Stimulated activated effector memory CD8-positive, alpha-beta T cell treated with anti-CD3 and anti-CD28 coated beads, Interleukin-12 subunit alpha, Interleukin-12 subunit beta, amount 100 ng/mL, for 72 hours (primary cell): ENCODE results near the gene TSPOAP1.

Experiments used
- ATAC-seq: fragments of 150-1000 bp; cut with Tn5 transposase; 2 replicates; pipeline ENCODE4 v1.10.0; 2021
- DNase-seq, 2 donors: peaks; one replicate each; pipeline ENCODE4 v3.0.0; 2021 to 2022; ENCODE audit warnings: low spot score in 2 of 2
- H3K27ac Mint-ChIP-seq: one replicate; pipeline ENCODE4 v1.8.0; 2022; ENCODE audit warnings: mild to moderate bottlenecking, mixed read lengths
- H3K36me3 Mint-ChIP-seq: one replicate; pipeline ENCODE4 v1.8.0; 2022; ENCODE audit warnings: mild to moderate bottlenecking, mixed read lengths
- H3K4me1 Mint-ChIP-seq: one replicate; pipeline ENCODE4 v1.8.0; 2022; ENCODE audit warnings: mixed read lengths
- H3K4me3 Mint-ChIP-seq: one replicate; pipeline ENCODE4 v1.8.0; 2022; ENCODE audit warnings: mild to moderate bottlenecking, mixed read lengths
- H3K9me3 Mint-ChIP-seq: one replicate; pipeline ENCODE4 v1.8.0; 2022; ENCODE audit warnings: mixed read lengths

The TSPOAP1 gene

GRCh38 chr17:58320570-58321323 lies 7.8 kb downstream of the TSPOAP1 start:
- DNase-seq (no peak), ATAC-seq (no peak)
- Mint-ChIP-seq H3K27ac (peak overlapping the region; percentile 87), H3K4me1 (peaks cover 61% of the 10 kb centered on the region), H3K9me3 (no peaks in the 10 kb centered on the region), H3K4me3 (no peak overlapping the region), H3K36me3 (peaks cover 82% of the 10 kb centered on the region)

DNA sequence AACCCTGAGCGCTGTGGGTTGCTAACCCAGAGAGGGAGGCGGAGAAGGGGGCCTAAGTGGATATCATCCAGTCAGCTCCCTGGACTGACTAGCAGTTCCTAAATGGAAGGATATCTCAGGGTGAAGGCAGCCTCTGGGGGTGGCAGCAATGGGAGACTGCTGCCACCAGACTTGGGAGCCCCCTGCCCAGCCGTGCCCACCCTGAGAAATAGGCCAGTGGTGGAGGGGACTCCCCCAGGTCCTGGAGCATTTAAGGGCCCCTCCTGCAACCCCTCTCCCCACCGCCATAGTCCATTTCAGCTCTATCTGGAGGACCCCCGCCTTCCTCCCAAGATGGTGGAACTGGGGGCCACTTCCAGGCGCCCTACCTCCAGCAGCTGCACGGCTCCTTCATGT lies 8.4 kb downstream of the TSPOAP1 start:
- no peak for ATAC-seq
- peaks cover 82% of the 10 kb centered on the region for H3K36me3 Mint-ChIP-seq

DNA sequence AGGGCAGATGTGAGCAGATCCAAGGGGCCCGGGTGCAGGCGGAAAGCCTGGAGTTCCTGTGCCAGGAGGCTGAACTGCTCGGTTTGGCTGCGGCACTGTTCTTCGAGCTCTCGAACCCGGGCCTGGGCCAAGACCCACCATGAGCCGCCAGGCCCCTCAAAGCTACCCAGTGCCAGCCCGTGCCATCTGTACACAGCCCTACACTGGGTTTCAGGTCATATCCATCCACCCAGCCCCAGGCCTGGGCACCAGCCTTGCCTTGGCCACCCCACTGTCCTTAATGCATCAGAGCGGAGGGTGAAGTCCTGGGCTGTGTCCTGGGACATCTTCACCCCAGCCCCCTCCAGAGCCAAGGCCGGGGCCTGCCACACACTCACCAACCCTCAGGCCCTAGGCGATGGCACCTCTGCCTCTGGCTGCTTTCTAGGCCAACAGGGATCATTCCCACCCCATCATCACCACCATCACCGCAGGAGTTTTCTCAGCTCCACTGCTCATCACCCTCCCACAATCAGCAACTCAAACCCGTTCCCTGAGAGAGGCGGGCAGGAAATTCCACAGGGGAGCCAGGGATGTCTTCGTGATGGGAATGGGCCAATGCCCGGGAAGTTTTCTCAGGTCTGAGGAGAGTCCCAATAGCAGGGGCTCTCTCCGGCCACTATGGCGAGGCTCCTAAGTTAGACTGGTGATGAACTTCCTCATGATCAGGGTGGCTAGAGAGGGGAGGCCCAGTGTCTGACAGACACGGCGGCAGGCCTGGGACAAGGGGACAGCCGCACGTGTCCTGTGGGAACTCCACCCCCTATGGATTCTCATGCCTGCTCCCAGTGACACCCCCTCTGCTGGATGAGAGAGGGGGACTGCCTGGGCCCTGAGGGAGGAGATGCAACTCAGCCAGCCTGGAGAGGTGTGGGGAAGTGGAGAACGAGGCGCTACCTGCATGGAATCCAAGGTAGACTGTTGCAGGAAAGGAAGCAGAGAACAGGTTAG lies 9.1 kb downstream of the TSPOAP1 start:
- Mint-ChIP-seq H3K4me3 (no peak overlapping the region), H3K4me1 (peaks cover 53% of the 10 kb centered on the region), H3K36me3 (peaks cover 82% of the 10 kb centered on the region), H3K27ac (peak overlapping the region; percentile 87), H3K9me3 (no peaks in the 10 kb centered on the region)
- DNase-seq = no peak
- ATAC-seq = no peak

More for the DNA sequence above, 8.4 kb downstream of the TSPOAP1 start:
- Mint-ChIP-seq H3K4me3 (no peak overlapping the region), H3K9me3 (no peaks in the 10 kb centered on the region), H3K27ac (peak overlapping the region; percentile 87), H3K4me1 (peaks cover 55% of the 10 kb centered on the region)
- no peak for DNase-seq

DNA sequence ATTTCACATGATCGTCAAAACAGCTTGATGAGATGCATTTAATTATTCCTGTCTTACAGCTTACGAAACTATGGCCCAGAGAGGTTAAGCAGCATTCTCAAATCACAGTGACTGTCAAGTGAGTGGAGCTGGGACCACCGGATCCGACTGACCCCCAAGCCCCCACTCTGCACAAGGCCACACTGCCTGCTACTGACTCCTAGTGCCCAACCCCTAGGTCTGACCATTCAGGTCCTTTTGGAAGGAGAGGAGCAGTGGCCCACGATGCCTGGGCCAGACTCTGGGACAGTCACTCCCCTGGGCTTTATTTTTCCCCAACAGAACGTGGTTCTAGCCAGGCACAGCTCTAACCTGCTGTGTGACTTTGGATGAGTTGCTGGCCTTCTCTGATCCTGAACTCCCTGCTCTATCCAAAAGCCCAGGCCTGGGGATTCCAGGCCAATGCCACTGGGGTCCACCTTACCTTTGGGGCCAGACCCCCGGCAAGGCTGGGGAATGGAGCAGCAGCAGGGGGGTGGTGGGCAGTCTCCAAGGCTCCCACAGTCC lies 9.9 kb downstream of the TSPOAP1 start:
- peaks cover 50% of the 10 kb centered on the region for H3K4me1 Mint-ChIP-seq
- no peaks in the 10 kb centered on the region for H3K9me3 Mint-ChIP-seq
- ATAC-seq (no peak), DNase-seq (no peak)
- H3K36me3 Mint-ChIP-seq = peaks cover 84% of the 10 kb centered on the region
- H3K4me3 Mint-ChIP-seq = no peak overlapping the region
- peak overlapping the region; percentile 87 for H3K27ac Mint-ChIP-seq

- peaks cover 81% of the 10 kb centered on the region for H3K36me3 Mint-ChIP-seq
- no peak for ATAC-seq
- DNase-seq = no peak
- peaks cover 44% of the 10 kb centered on the region for H3K4me1 Mint-ChIP-seq
- H3K27ac Mint-ChIP-seq = peak overlapping the region; percentile 87
- H3K9me3 Mint-ChIP-seq = no peaks in the 10 kb centered on the region
- peak overlapping the region; percentile 35 for H3K4me3 Mint-ChIP-seq
Measured at GRCh38 chr17:58318065-58318481, 10.5 kb downstream of the TSPOAP1 start.

DNA sequence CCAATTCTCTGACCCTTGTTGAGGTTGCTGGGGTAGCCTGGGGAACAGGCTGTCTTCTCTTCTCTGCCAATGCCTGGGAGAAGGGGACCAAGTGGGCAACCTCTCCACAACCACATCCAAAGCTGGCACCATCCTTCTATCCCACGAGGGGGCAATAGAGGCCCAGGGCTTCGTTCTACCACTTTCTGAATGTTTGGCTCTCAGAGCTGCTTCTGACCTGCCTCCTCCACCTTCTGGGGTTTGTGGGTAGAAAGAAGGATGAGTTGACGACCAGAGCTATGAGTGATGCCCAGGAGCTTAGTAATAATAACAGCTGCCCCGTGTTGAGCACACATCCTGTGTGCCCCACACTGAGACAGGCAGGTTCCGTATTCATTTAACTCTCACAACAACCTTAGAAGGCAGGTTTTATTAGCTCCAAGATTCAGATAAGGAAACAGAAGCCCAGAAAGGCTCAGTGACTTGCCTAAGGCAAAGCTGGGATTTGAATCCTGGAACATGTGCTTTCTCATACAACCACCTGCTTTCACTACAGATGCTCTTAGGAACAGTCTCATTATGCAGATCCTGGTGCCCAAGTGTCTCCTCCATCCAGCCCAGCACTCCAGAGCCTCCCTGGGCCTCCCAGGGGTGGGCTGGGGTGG lies 11.1 kb downstream of the TSPOAP1 start:
- peak overlapping the region; percentile 87 for H3K27ac Mint-ChIP-seq
- ATAC-seq (peak; percentile 99), DNase-seq (peak; percentile 64 to 84)
- H3K36me3 Mint-ChIP-seq = peaks cover 75% of the 10 kb centered on the region
- H3K9me3 Mint-ChIP-seq = no peaks in the 10 kb centered on the region
- peaks cover 41% of the 10 kb centered on the region for H3K4me1 Mint-ChIP-seq
- peak overlapping the region; percentile 35 for H3K4me3 Mint-ChIP-seq

GRCh38 chr17:58316260-58316960 lies 12.2 kb downstream of the TSPOAP1 start:
- ATAC-seq (no peak), DNase-seq (peak; percentile 1 to 45)
- H3K4me3 Mint-ChIP-seq = no peak overlapping the region
- H3K4me1 Mint-ChIP-seq = peaks cover 29% of the 10 kb centered on the region
- peak overlapping the region; percentile 87 for H3K27ac Mint-ChIP-seq
- no peaks in the 10 kb centered on the region for H3K9me3 Mint-ChIP-seq
- H3K36me3 Mint-ChIP-seq = peaks cover 64% of the 10 kb centered on the region

DNA sequence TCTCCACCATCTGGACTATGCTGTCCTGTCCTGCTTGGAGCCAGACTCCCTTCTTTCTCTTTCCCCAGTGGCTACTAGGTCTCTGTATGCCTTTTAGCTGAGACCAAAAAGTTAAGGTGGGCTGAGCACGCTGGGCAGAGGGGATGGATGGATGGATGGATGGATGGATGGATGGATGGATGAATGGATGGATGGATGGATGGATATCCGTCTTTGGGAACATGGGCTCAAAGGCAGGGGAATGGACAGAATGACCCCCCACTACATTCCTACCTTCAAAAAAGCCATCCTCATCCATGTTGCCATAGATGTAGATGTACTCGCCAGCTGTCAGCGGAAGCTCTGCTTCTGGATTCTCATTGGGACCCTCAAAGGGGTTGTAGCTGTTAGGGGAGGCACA lies 12.8 kb downstream of the TSPOAP1 start:
- Mint-ChIP-seq H3K27ac (peak overlapping the region; percentile 87), H3K36me3 (peaks cover 57% of the 10 kb centered on the region), H3K4me3 (no peak overlapping the region), H3K9me3 (no peaks in the 10 kb centered on the region), H3K4me1 (peaks cover 28% of the 10 kb centered on the region)
- DNase-seq (no peak), ATAC-seq (no peak)

DNA sequence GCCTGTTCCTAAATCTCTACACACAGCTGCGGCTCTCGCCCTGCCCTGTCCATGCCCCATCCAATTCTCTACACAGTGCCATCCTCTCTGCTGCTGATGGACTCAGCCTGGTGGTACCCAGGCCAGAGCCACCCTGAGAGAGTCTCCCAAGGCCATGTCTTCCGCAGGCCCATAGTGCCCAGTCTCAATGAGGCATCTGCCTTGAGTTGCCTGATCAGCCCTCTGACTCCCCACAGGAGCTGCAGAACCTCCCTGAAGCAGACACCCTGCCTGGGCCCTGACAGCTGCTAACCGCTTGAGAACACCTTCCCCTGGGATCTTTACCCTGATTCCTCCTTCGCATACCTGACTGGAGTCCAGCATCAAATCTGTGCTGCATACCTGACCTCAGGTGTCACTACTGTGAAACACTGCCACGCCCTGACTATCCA lies 13.3 kb downstream of the TSPOAP1 start:
- peak in 1 of 2 donors; percentile 45 for DNase-seq

DNA sequence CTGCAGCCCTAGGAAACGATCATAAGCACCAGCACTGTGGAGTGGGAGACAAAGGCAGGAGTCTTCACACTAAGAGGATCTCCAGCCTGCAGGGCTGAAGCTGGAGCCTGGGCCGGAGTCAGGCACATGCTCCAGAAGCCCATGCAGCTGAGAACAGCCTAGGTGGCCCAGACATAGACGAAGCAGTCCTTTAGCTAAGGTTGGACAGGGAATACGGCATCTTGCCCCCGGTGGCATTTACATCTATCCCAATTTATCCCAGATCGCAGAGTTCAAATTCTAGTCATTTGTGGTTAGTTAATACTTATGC lies 13.9 kb downstream of the TSPOAP1 start:
- Mint-ChIP-seq H3K9me3 (no peaks in the 10 kb centered on the region), H3K4me3 (no peak overlapping the region), H3K36me3 (peaks cover 54% of the 10 kb centered on the region), H3K27ac (peak overlapping the region; percentile 87), H3K4me1 (peaks cover 24% of the 10 kb centered on the region)
- ATAC-seq (no peak), DNase-seq (no peak)

More for the DNA sequence above, 13.3 kb downstream of the TSPOAP1 start:
- H3K4me1 Mint-ChIP-seq = peaks cover 28% of the 10 kb centered on the region
- peaks cover 56% of the 10 kb centered on the region for H3K36me3 Mint-ChIP-seq
- H3K4me3 Mint-ChIP-seq = no peak overlapping the region
- peak overlapping the region; percentile 87 for H3K27ac Mint-ChIP-seq
- no peaks in the 10 kb centered on the region for H3K9me3 Mint-ChIP-seq
- no peak for ATAC-seq

DNA sequence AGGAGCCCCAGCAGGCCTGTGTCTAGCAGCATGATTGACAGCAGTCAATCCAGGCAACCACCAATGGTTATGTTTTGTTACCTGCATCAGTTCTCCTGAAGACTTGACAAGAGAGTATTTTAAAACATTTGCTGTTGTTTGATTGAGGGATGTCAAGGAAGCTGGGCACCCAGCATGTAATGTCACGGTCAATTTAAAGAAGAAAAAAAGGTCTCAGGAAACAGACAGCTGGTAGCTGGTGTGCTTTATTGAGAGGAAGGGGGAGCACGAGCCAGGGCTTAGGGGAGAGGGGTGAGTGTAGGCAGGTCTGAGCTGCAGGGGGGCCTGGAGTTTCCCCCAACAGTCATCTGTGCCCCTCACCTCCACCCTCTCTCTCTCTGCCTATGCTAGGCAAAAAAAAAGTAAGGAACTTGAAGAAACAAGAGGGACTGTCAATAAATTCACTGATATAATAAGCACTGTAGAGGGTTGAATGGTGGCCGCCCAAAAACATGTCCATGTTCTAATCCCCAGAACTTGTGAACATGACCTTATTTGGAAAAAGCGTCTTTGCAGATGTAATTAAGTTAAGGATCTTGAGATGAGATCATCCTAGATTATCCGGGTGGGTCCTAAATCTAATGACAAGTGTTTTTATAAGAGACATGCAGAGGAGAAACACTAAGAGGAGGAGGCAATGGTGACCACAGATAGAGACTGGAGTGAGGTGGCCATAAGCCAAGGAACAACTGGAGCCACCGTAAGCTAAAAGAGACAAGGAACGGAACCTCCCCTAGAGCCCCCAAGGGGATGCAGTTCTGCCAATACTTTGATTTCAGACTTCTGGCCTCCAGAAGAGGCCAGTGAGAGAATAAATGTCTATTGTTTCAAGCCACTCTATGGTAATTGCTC lies 14.5 kb downstream of the TSPOAP1 start:
- H3K27ac Mint-ChIP-seq = peak overlapping the region; percentile 87
- H3K4me1 Mint-ChIP-seq = peaks cover 19% of the 10 kb centered on the region
- peaks cover 48% of the 10 kb centered on the region for H3K36me3 Mint-ChIP-seq
- no peak overlapping the region for H3K4me3 Mint-ChIP-seq
- peak in 1 of 2 donors; percentile 41 for DNase-seq
- H3K9me3 Mint-ChIP-seq = no peaks in the 10 kb centered on the region
- ATAC-seq = no peak

GRCh38 chr17:58312829-58313228 lies 15.8 kb downstream of the TSPOAP1 start:
- no peaks in the 10 kb centered on the region for H3K9me3 Mint-ChIP-seq
- H3K36me3 Mint-ChIP-seq = peaks cover 47% of the 10 kb centered on the region
- ATAC-seq (no peak), DNase-seq (no peak)
- no peak overlapping the region for H3K27ac Mint-ChIP-seq
- no peak overlapping the region for H3K4me3 Mint-ChIP-seq
- H3K4me1 Mint-ChIP-seq = peaks cover 11% of the 10 kb centered on the region

DNA sequence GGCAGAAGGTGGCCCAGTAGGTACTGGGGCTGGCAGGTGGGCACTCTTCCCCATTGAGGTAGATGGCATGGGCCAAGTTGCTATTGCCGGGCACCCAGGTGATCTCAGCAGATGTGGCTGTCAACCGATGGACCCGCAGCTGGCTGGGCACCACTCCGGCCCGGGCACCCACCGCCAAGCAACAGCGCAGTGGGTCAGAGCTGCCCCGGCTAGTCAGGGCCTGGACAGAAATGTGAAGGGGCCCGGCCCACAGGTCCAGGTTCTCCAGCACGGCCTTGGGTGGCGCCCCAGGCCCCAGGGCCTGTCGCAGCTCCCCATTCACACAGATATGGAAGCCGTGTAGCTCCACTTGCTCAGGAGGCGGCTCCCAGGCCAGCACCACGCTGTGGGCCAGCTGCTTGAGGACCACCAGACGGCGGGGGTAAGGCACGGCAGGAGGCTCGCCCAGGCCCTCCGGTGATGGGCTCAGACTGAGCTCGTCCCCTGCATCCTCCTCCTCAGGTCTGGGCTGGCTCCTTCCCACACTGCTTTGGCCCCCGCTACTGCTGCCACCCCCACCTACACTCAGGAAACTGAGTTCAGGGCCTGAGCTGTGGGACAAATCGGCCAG lies 16.5 kb downstream of the TSPOAP1 start:
- no peak overlapping the region for H3K4me3 Mint-ChIP-seq
- no peak overlapping the region for H3K27ac Mint-ChIP-seq
- peaks cover 41% of the 10 kb centered on the region for H3K36me3 Mint-ChIP-seq
- H3K9me3 Mint-ChIP-seq = no peaks in the 10 kb centered on the region
- DNase-seq (no peak), ATAC-seq (no peak)
- peaks cover 4% of the 10 kb centered on the region for H3K4me1 Mint-ChIP-seq
